ENCODE results near the gene AFF3. TPM values are rescaled to one million over a fixed set of nuclear protein-coding genes. Genes with fewer than 3 reads are reported as not detected.

AFF3 gene
- total and polyA plus RNA-seq, 2 of the 4 experiments (the other 2 are of a cell fraction), result 12.9 to 14.3 TPM

DNA sequence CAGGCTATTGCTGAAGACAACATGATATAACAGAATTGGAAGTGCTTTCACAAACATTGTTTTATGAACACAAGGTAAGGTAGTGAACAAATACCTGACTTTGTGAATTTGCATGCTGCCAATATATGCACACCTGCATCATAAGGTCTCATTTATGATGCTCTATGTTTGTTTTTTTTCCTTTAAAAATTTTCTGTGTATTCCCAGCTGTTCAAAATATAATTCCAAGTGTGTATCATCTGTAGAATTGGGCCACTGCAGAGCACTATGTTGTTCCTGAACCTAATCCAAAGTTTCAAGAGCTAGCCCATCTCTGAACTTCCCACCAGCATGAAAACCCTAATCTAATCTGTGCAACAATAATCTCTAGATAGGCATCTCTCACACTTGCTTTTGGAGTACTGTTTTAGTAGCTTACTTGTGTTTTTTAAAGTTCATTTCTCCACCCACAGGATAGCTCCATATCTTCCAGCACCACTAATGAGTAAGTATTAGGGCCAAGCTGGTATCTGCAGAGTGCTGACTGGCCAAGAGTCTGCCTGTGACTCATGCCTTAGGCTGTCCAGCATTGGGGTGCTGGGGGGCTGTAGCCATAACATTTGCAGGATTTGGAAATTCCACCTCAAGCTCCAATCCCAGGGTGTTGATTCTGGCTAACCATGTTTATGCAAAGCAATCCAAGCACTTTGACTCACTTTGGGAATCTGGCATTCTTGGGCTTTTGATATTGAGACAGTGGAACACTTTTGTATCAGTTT lies 444.4 kb downstream of the AFF3 start:
- H2BK120ac ChIP-seq (ENCODE audit: low read depth, low read length), result peak overlapping the region; percentile 80
- no peaks in the 10 kb centered on the region for H3K36me3 ChIP-seq (ENCODE audit: control insufficient read depth, insufficient read depth, low read length)
- H2AFZ ChIP-seq (replicated peaks; ENCODE audit: low read length, poor library complexity), result no peak overlapping the region
- H3K79me1 ChIP-seq (ENCODE audit: low read depth in 1 of 2, low read length in 2 of 2), result peaks cover 4 to 14% of the 10 kb centered on the region in 2 experiments; a peak in 2 of 4 replicates
- H3K14ac ChIP-seq (replicated peaks; ENCODE audit: low read depth, low read length), result 0 out of 2 replicates have a peak overlapping the region, but pooled peaks have one; percentile 8
- H4K20me1 ChIP-seq (ENCODE audit: insufficient read depth, low read length), result no peaks in the 10 kb centered on the region
- H3K9me3 ChIP-seq (ENCODE audit: control insufficient read depth, insufficient read depth, low read length), result no peaks in the 10 kb centered on the region
- H4K91ac ChIP-seq (ENCODE audit: insufficient read depth, low read depth, low read length), result peak overlapping the region; percentile 79
- BruUV-seq (replicated peaks), result no TSS peak
- H3K27me3 ChIP-seq (ENCODE audit: control insufficient read depth, insufficient read depth, low read length), result no peaks in the 10 kb centered on the region
- H3K23ac ChIP-seq (ENCODE audit: low read depth, low read length), result 0 out of 2 replicates have a peak overlapping the region, but pooled peaks have one; percentile 37
- H4K5ac ChIP-seq (ENCODE audit: low read depth, low read length), result no peak overlapping the region; the same call in 1 of the 2 replicates
- no peak overlapping the region for H2AK9ac ChIP-seq (replicated peaks; ENCODE audit: low read depth, low read length, poor library complexity)
- peak overlapping the region; percentile 9; the same call in 1 of the 2 replicates for H3K27ac ChIP-seq (ENCODE audit: insufficient read depth, low read length)
- H3K4me3 ChIP-seq (ENCODE audit: insufficient read depth, low read depth, low read length), result no peak overlapping the region
- no peak for TF ChIP-seq RFX5 (IDR thresholded peaks at IDR 0.05; ENCODE audit: low read depth, low read length)
- peak; percentile 71 for TF ChIP-seq CEBPB (IDR thresholded peaks at IDR 0.05; ENCODE audit: low read depth, low read length)
- TF ChIP-seq MAFK (IDR thresholded peaks at IDR 0.05; ENCODE audit: low read depth, low read length), result peak; percentile 92
- peak; percentile 73 for TF ChIP-seq BHLHE40 (IDR thresholded peaks at IDR 0.05; ENCODE audit: low read depth, low read length)
- TF ChIP-seq, protein P1, sequence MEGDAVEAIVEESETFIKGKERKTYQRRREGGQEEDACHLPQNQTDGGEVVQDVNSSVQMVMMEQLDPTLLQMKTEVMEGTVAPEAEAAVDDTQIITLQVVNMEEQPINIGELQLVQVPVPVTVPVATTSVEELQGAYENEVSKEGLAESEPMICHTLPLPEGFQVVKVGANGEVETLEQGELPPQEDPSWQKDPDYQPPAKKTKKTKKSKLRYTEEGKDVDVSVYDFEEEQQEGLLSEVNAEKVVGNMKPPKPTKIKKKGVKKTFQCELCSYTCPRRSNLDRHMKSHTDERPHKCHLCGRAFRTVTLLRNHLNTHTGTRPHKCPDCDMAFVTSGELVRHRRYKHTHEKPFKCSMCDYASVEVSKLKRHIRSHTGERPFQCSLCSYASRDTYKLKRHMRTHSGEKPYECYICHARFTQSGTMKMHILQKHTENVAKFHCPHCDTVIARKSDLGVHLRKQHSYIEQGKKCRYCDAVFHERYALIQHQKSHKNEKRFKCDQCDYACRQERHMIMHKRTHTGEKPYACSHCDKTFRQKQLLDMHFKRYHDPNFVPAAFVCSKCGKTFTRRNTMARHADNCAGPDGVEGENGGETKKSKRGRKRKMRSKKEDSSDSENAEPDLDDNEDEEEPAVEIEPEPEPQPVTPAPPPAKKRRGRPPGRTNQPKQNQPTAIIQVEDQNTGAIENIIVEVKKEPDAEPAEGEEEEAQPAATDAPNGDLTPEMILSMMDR (conservative IDR thresholded peaks at IDR 0.05; ENCODE audit: low read depth, low read length), result no peak
- TF ChIP-seq MAZ (IDR thresholded peaks at IDR 0.05; ENCODE audit: borderline replicate concordance, low read depth, low read length), result peak; percentile 75; the same call in 1 of the 2 replicates
- TF ChIP-seq, protein P2, sequence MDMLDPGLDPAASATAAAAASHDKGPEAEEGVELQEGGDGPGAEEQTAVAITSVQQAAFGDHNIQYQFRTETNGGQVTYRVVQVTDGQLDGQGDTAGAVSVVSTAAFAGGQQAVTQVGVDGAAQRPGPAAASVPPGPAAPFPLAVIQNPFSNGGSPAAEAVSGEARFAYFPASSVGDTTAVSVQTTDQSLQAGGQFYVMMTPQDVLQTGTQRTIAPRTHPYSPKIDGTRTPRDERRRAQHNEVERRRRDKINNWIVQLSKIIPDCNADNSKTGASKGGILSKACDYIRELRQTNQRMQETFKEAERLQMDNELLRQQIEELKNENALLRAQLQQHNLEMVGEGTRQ (IDR thresholded peaks at IDR 0.05; ENCODE audit: low read depth, low read length), result no peak
- peak; percentile 62; the same call in 1 of the 2 replicates for TF ChIP-seq MXI1 (IDR thresholded peaks at IDR 0.05; ENCODE audit: borderline replicate concordance, low read depth, low read length)
- 0 out of 2 replicates have a peak, but pooled peaks have one; percentile 13 for TF ChIP-seq RAD21 (IDR thresholded peaks at IDR 0.05; ENCODE audit: low read length)
- TF ChIP-seq RCOR1 (IDR thresholded peaks at IDR 0.05; ENCODE audit: insufficient replicate concordance, low read length), result peak; percentile 98
- TF ChIP-seq NFE2L2 (IDR thresholded peaks at IDR 0.05; ENCODE audit: low read depth, low read length), result peak; percentile 57; the same call in 1 of the 2 replicates
- TF ChIP-seq SMC3 (IDR thresholded peaks at IDR 0.05; ENCODE audit: low read depth, low read length), result peak; percentile 26; the same call in 1 of the 2 replicates
- 0 out of 2 replicates have a peak, but pooled peaks have one; percentile 61 for TF ChIP-seq CHD1 (IDR thresholded peaks at IDR 0.05; ENCODE audit: low read depth, low read length)
- peak; percentile 98 for TF ChIP-seq FOS (IDR thresholded peaks at IDR 0.05; ENCODE audit: low read depth, low read length)
- TF ChIP-seq POLR2A (IDR thresholded peaks at IDR 0.05; ENCODE audit: low read depth, low read length), result no peak
- peak overlapping the region; percentile 33; the same call in 1 of the 2 replicates for H3K56ac ChIP-seq (ENCODE audit: extremely low read depth, insufficient read depth, low read length)
- H2BK15ac ChIP-seq (ENCODE audit: low read depth, low read length), result peak overlapping the region; percentile 74; the same call in 1 of the 3 replicates
- ATAC-seq (ENCODE audit: low read depth) (peak; percentile 99), DNase-seq (peak; percentile 98)
- dilution Hi-C loops (cut with HindIII; ENCODE audit: low sequenced_read_pairs, unreplicated experiment), result no loop called here
- intact Hi-C loops (cut with micrococcal nuclease), result no loop called here
- peak overlapping the region; percentile 38; the same call in 1 of the 2 replicates for H3K4me2 ChIP-seq (ENCODE audit: low read depth, low read length)
- peak overlapping the region in 1 of 2 experiments; percentile 52; a peak in 1 of 4 replicates for H4K8ac ChIP-seq (ENCODE audit: low read depth in 2 of 2, low read length in 2 of 2)
- peak overlapping the region; percentile 57 for H3K4ac ChIP-seq (ENCODE audit: low read depth, low read length)
- CTCF ChIA-PET, result interaction anchor here (1.6 kb wide), 1 partner anchor 17 kb away, joined by 7 read pairs; no protein-coding TSS in a partner anchor
- peaks cover 12% of the 10 kb centered on the region for H3K4me1 ChIP-seq (ENCODE audit: control insufficient read depth, insufficient read depth, low read length)
- peaks cover 28% of the 10 kb centered on the region for H3K9me1 ChIP-seq (ENCODE audit: insufficient read depth, low read length)
- no peak overlapping the region for H3K9ac ChIP-seq (ENCODE audit: low read depth, low read length)
- no peak overlapping the region; the same call in 1 of the 2 replicates for H3K18ac ChIP-seq (ENCODE audit: low read depth, low read length)
- peak overlapping the region; percentile 86 for H2BK20ac ChIP-seq (ENCODE audit: low read depth, low read length)
- peak overlapping the region; percentile 57 for H2BK5ac ChIP-seq (ENCODE audit: low read depth, low read length, poor library complexity, severe bottlenecking)
- POLR2A ChIA-PET (ENCODE audit: unreplicated experiment), result no interaction called here
- in situ Hi-C loops (cut with MboI; ENCODE audit: low sequenced_read_pairs), result no loop called here
- H2AK5ac ChIP-seq (ENCODE audit: low read depth, low read length), result no peak overlapping the region

Data from IMR-90 (cell line).